GM11168 (cell line): ENCODE results near the gene AUTS2.
"Not testable (repeated sequence)": the region's sequence is repeated elsewhere in the genome, so short reads cannot be mapped to it uniquely, and the experiment has no call there.

Experiments
- in situ Hi-C: fragments of 300-500 bp; cut with MboI; formaldehyde crosslinking; loops from one replicate; pipeline ENCODE4 v1.12.0; 2022; ENCODE audit warnings: low sequenced_read_pairs; ENCODE audit not compliant: unreplicated experiment

AUTS2 gene

DNA sequence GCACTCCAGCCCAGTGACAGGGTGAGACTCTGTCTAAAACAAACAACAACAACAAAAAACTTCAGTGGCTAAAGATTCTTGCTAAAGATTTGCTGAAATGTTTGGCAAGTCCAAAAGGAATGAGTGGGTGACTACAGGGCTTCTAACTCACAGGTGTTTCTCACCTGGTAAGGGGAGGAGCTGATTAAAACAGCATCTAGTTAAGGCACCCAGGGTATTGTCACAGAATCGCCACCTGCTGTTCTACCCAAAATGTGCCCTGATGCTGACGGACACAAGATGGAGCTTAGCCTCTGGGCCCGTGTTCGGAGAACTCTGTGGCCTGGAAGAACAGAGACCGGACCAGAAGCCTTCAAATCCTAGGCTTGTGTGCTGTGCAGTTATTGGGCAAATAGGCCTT, 1197.7 kb downstream of the AUTS2 start:
- in situ Hi-C loops: no loop called here

DNA sequence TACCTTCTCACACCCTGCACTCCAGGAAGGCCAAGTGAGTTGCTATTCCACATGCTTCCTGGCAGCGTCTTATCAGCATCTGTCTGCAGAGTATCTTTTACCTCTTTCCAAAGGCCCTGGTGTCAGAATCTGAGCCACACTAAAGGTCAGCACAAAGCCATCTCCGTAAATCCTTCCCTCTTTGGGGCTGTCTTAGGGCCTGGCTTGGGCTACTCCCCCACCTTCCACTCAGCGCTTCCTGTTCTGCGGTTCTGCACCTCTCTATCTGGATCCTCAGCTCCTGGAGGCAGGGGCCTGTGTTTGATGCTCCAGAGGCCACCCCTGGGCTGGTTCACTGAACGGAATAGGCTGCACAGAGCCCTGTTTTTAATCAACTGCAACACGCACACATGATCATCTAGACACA, 1198.8 kb downstream of the AUTS2 start:
- in situ Hi-C loops: no loop called here

DNA sequence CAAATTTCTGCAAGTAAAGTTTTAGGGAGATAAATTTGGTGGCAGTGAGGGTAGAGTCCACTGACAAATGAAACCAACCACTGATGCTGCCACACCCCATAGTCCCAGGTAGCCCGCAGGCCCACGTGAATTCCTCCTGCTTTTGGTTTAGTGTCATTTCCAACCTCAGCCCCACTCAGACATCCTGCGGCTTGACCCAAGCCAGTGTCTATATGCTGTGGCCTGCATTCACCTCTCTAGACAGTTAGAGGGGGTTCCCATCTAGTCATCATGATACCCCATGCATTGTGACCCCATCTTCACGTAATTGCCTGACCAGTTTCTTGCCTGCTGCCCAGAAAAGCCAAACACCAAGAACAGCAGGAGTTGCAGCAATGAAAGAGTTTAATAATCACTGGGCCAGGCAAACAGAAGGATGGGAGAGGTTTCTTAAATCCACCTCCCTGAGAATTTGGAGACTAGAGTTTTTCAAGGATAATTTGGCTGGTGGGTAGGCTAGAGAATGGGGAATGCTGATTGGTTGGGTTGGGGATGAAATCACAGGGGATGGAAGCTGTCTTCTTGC, 1201.6 kb downstream of the AUTS2 start:
- in situ Hi-C loops: no loop called here

DNA sequence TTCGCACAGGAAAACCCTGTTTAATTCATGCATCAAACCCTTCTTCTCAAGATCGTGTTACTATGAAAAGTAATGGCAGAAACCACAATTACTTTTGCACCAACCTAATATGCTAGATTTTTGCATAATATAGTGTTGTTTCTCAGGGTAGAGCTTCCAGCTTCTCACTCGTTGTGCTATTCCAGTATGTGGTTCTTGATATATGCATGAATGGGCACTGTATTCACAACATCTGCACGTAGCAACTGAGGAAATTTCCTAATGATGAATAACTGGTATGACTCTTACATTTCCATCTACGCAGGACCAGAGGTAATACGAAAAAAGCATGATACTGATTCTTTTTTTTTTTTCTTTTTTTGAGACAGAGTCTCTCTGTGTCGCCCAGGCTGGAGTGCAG, 1207.1 kb downstream of the AUTS2 start:
- in situ Hi-C loops: no loop called here

DNA sequence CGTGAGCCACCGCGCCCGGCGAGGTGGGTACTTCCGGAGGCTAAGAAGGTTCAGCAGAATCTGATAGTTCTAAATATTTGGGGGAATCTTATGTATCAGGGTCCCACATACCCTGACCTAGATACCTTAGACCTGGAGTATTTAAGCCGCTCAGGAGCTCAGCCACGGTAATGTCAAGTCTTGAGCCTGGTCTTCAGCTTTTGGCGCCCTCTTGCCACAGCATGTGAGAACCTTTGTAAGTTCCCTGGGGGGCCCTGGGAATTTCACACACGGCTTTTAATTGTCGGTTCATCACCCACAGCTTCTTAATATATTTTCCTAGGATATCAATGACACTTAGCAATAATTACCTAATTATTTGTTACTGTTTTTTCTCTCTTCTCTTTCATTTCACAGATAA, 1209.4 kb downstream of the AUTS2 start:
- in situ Hi-C loops: no loop called here

DNA sequence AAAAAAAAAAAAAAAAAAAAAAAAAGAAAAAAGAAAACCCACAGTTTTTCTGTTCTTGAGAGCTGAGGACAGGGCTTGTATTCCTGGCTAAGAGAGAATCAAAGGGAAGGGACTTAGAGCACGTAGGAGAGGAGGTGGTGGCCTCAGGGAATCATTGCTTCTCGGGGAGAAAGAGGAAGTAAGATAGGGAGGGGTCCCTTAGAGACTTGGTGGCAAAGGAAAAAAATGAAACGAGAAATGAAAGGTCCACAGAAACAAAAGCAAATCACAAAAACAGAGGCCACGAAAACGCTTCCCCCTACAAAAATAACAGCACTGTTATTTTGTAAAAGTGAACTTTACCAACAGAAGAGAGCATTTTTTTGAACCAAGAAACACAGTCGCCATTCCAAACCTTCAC, 1210.6 kb downstream of the AUTS2 start:
- in situ Hi-C loops: no loop called here

DNA sequence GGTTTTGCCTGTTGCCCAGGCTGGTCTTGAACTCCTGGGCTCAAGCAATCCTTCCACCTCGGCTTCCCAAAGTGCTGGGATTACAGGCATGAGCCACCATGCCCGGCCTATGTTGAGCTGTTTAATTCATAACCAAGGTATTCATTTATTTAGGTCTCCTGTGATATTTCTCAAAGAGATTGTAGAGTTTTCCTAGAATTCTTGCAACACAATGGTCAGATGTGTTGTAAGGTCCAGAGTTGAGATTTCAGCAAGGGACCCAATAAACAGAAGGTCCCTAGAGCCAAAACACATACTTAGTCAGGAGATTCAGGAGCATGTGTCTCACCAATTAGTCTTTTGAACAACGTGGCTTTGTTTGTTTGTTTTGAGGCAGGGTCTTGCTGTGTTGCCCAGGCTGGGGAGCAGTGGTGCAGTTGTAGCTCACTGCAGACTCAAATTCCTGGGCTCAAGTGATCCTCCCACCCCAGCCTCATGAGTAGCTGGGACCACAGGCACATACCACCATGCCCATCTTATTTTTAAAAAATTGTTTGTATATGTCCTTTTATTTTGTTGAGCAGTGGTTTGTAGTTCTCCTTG, 1212.4 kb downstream of the AUTS2 start:
- in situ Hi-C loops: no loop called here

DNA sequence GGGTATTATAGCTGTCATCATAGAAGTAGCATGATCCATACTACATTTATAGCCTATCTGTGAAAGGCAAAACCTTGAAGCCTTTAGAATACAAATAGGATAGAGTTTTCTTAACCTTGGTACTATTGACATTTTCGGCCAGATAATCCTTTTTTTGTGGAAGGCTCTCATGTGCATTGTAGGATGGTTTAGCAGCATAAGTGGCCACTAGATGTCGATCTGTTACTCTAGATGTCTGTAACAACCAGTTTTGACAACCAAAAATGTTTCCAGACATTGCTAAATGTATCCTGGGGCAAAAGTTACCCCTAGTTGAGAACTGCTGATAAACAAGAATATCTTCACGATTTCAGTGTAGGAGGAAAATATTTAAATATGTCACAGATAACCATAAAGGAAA, 1214.2 kb downstream of the AUTS2 start:
- in situ Hi-C loops: no loop called here

DNA sequence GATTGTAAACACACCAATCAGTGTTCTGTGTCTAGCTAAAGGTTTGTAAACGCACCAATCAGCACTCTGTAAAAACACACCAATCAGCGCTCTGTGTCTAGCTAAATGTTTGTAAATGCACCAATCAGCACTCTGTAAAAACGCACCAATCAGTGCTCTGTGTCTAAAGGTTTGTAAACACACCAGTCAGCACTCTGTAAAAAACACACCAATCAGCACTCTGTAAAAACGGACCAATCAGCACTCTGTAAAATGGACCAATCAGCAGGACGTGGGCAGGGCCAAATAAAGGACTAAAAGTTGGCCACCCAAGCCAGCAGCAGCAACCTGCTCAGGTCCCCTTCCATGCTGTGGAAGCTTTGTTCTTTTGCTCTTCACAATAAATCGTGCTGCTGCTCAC, 1224.2 kb downstream of the AUTS2 start:
- in situ Hi-C loops: not testable (repeated sequence)

DNA sequence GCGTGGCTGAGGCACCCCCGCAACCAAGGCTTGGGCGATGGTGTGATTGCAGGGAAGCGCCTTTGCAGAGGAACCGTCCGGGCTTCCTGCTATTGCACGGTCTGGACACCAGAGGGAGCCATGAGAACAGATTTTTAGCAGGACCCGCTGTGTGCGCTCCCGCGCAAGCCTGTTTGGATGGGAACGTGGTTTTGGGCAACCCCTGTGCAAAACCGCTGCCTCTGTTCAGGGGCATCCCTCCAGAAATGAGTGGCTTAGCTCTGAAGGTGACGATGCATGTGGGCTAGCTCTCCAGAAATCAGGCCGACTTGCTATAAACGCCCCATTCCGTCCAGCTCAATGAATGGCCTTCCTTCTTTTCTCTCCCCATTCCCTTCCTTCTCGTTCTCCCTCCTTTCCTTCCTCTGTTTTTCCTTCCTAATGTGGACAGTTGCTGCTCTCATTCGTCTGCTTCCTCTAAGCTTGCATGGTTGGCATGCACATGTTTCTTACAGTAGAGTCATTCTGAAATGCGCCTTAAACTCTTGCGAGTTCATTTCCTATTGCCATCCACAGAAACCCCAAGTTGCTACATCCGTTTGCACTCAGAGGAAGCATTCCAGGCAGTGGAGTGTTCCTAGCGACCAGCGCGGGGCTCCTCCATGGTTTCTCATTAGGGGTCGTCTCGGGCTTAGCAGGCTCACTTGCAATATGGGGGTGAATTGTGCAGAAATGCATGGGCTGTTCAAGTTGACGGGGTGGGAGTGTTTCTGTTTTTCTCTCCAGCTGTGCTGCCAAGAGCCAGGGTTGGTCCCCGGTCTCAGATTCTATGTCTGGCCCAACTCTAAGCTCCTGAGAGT, 1231.2 kb downstream of the AUTS2 start:
- in situ Hi-C loops: no loop called here

DNA sequence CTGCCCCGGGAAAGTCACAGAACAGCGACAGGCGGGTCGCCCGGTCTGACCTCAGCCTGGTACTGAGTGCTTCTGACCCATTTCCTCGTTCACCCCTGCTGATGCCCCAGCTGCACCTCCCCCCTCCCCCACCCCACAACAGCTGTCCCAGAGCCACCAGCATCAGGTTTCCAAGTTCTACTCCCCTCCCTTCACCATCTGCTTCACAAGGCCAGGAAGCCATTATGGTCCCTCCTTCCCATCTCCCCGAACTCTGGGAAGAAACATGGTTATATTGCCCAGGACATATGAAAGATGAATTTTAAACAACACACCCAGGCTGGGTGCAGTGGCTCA, 1231.8 kb downstream of the AUTS2 start:
- in situ Hi-C loops: no loop called here

DNA sequence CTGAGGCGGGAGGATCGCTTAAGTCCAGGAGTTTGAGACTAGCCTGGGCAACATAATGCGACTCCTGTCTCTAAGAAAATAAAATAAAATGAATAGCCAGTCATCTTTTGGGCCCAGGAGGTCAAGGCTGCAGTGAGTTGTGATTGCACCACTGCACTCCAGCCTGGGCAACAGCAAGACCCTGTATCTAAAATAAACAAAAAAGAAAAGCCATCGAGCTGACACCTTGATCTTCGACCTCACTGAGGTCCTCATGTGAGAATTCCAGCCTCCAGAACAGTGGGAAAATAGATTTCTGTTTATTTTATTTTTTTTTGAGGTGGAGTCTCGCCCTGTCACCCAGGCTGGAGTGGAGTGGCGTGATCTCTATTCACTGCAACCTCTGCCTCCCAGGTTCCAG, 1232.2 kb downstream of the AUTS2 start:
- in situ Hi-C loops: no loop called here

DNA sequence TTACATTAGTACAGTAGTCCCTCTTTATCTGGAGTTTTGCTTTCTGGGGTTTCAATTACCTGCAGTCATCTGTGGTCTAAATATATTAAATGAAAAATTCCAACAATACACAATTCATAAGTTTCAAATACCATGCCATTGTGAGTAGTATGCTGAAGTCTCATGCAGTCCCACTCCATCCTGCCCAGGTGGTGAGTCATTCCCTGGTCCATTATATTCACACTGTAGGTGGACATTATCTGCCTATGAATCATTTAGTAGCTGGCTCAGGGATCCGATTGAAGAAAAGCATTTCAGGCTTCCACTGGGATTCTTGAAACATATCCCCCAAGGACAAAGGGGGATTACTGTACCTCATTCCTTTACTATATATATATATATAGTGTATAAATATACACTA, 1235.5 kb downstream of the AUTS2 start:
- in situ Hi-C loops: no loop called here

DNA sequence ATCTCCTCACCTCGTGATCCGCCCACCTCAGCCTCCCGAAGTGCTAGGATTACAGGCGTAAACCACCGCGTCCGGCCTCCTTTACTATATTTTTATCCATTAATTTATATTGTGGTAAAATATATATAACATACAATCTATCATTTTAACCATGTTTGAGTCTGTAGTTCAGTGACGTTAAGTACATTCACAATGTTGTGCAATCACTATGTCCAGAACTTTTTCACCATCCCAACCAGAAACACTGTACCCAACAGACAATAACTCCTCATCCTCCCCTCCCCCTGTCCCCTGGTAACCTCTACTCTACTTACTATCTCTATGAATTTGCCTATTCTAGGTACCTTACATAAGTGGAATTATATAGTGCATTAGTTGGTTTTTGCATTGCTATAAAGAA, 1236.1 kb downstream of the AUTS2 start:
- in situ Hi-C loops: no loop called here

DNA sequence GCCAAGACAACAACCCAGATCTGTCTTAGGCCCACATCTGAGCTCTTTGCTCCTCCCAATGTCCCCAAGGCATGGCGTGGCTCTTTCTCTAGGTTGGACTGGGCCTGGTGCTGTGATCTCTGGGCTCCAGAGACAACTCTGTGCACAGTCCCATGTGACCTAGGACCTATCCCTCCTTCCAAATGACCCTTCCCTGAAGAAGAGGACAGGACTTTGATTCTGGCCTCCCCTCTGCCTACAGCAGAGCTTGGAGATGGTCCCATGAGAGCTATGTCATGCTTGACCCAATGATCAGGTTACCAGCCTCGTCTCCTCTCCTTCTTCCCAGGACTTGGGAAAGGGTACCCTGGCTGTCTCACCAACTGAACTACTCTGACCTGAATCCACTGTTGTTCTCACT, 1237.4 kb downstream of the AUTS2 start:
- in situ Hi-C loops: no loop called here

DNA sequence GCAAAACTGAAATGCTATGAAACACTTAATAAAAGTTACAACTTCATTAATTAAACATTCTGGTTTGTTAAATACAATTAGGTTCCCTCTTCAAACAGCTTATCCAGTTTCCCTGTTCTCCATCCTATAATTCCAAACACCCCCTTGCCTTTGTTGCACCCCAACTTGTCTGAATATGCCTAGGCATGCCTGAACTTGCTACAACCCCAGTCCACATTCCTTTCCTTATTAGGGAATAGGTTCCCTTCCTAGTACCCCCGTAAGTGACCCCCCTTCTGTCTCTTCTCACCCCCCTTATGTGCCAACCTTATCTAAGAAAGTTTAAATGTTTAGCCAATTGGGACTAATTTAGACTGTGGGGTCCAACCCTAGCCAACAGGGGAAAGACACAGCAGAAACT, 1238.0 kb downstream of the AUTS2 start:
- in situ Hi-C loops: no loop called here

DNA sequence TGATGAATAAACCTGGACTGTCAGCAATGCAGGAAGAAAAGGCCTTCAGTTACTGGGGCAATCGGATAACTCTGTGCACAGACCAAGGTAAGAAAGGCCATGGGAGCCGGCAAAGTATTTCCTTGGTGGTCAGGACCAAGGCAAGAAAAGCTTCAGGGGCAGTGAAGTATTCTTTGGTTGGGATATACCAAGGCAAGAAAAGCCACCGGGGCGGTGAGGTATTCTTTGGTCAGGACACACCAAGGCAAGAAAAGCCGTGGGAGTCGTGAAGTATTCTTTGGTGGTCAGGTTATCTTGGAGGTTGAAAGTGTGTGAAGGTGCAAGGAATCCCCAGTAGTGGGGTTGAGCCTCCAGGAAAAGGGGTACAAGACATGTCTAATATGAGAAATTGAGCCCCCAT, 1238.7 kb downstream of the AUTS2 start:
- in situ Hi-C loops: no loop called here

DNA sequence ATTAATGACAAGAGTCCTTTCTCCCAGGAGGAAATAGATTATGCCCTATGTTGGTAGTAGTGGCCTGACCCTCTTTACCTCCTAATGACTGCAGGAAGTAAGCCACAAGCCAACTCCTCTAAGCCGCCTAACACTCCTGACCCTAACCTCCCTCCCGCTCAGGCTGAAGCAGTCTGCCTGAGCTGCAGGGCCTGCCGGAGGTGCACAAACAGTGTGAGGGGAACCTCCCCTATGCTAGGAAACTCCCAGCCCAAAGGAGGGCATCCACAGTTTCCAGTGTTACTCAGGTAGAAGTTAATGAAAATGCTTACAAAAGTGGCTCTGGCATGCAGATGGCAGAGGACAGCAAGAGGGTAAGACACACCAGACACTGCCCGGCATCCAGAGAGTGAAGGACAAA, 1239.3 kb downstream of the AUTS2 start:
- in situ Hi-C loops: no loop called here

DNA sequence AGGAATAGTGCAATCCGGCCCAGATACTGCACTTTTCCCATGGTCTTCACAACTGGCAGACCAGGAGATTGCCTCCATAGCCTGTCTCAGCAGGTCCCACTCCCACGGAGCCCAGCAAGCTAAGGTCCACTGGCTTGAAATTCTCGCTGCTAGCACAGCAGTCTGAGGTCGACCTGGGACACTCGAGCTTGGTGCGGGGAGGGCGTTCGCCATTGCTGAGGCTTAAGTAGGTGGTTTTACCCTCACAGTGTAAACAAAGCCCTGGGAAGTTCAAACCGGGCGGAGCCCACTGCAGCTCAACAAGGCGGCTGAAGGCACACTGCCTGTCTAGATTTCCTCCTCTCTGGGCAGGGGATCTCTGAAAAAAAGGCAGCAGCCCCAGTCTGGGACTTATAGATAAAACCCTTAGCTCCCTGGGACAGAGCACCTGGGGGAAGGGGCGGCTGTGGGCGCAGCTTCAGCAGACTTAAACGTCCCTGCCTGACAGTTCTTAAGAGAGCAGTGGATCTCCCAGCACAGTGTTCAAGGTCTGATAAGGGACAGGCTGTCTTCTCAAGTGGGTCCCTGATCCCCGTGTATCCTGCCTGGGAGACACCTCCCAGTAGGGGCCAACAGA, 1240.1 kb downstream of the AUTS2 start:
- in situ Hi-C loops: no loop called here
